Neural progenitor cell (in vitro differentiated cells): ENCODE measurements around the gene CELF4.

Experiments used
- CTCF ChIP-seq: fragments of 200-600 bp; sonication (generic); IDR thresholded peaks from 2 replicates; pipeline ENCODE4 v1.5.1; 2017; ENCODE audit warnings: antibody characterized with exemption, mild to moderate bottlenecking
- EZH2 ChIP-seq: fragments of 200-600 bp; sonication (generic); IDR thresholded peaks from 2 replicates; pipeline ENCODE4 v1.6.1; 2017; ENCODE audit warnings: antibody characterized with exemption, mild to moderate bottlenecking, moderate library complexity
- EZH2phosphoT487 ChIP-seq: fragments of 200-600 bp; sonication (generic); IDR thresholded peaks from 2 replicates; pipeline ENCODE4 v1.6.1; 2017; ENCODE audit warnings: antibody characterized with exemption

- TF ChIP-seq EZH2 (no peak), CTCF (no peak), EZH2phosphoT487 (no peak)
Observed at GRCh38 chr18:37529296-37529695, 36.3 kb downstream of the CELF4 start.
